Thoracic aorta (tissue), 2 donors: Measurements from ENCODE around the gene ERMARD. TPM values are rescaled to one million over a fixed set of nuclear protein-coding genes. Genes with fewer than 3 reads are reported as not detected.

ENCODE experiments used
- ATAC-seq: fragments of 150-250 bp; one replicate; pipeline ENCODE4 v1.8.0; 2017; ENCODE audit warnings: low read depth; ENCODE audit not compliant: insufficient number of reproducible peaks, low FRiP score
- DNase-seq: peaks from one replicate; pipeline ENCODE4 v3.0.0-alpha.2; 2020; ENCODE audit warnings: low spot score
- H3K27ac ChIP-seq, 2 donors: fragments of 200-600 bp; sonication (generic); 1 replicate in 1 of 2; 2 replicates in 1 of 2; pipeline ENCODE4 v1.5.1; 2016; ENCODE audit warnings: mild to moderate bottlenecking in 2 of 2, moderate library complexity in 2 of 2
- H3K27me3 ChIP-seq: fragments of 200-600 bp; sonication (generic); replicated peaks from 2 replicates; pipeline ENCODE4 v1.6.0; 2016; ENCODE audit warnings: mild to moderate bottlenecking; ENCODE audit not compliant: insufficient read depth
- H3K36me3 ChIP-seq: fragments of 200-600 bp; sonication (generic); one replicate; pipeline ENCODE4 v1.5.1; 2016
- H3K4me1 ChIP-seq, 2 donors: fragments of 200-600 bp; sonication (generic); 1 replicate in 1 of 2; 2 replicates in 1 of 2; pipeline versions ENCODE4 v1.5.1 to v1.6.0; 2016; ENCODE audit warnings: low read depth in 2 of 2, mild to moderate bottlenecking in 1 of 2; ENCODE audit not compliant: control insufficient read depth in 1 of 2
- H3K4me3 ChIP-seq: fragments of 200-600 bp; sonication (generic); 2 replicates; pipeline ENCODE4 v1.5.1; 2016; ENCODE audit warnings: mild to moderate bottlenecking
- H3K9me3 ChIP-seq: fragments of 200-600 bp; sonication (generic); 2 replicates; pipeline ENCODE4 v1.5.1; 2016
- total RNA-seq, 2 donors: library from RNA; depleted of rRNA; stranded (reverse); fragments of >200 nt; gene quantifications; one replicate each; pipeline versions ENCODE4 v1.1.0 to v1.2.3, GENCODE V29; 2016
- TF ChIP-seq, protein P1 (sequence below): fragments of 200-600 bp; sonication (generic); IDR thresholded peaks from one replicate; pipeline ENCODE4 v1.5.1; 2019; ENCODE audit warnings: antibody characterized with exemption

The ERMARD gene
- total RNA-seq, 2 donors from 2014 or later, result 13.7 to 27.1 TPM

GRCh38 chr6:169799474-169799926, 48.1 kb downstream of the ERMARD start:
- Histone ChIP-seq H3K4me1 (no peaks in the 10 kb centered on the region), H3K27ac (no peak overlapping the region), H3K36me3 (no peaks in the 10 kb centered on the region), H3K9me3 (no peaks in the 10 kb centered on the region), H3K4me3 (no peak overlapping the region), H3K27me3 (no peaks in the 10 kb centered on the region)
- DNase-seq, result no peak
- ATAC-seq, result no peak
- TF ChIP-seq, protein P1, sequence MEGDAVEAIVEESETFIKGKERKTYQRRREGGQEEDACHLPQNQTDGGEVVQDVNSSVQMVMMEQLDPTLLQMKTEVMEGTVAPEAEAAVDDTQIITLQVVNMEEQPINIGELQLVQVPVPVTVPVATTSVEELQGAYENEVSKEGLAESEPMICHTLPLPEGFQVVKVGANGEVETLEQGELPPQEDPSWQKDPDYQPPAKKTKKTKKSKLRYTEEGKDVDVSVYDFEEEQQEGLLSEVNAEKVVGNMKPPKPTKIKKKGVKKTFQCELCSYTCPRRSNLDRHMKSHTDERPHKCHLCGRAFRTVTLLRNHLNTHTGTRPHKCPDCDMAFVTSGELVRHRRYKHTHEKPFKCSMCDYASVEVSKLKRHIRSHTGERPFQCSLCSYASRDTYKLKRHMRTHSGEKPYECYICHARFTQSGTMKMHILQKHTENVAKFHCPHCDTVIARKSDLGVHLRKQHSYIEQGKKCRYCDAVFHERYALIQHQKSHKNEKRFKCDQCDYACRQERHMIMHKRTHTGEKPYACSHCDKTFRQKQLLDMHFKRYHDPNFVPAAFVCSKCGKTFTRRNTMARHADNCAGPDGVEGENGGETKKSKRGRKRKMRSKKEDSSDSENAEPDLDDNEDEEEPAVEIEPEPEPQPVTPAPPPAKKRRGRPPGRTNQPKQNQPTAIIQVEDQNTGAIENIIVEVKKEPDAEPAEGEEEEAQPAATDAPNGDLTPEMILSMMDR, result no peak

- Histone ChIP-seq H3K4me3 (no peak overlapping the region), H3K27me3 (no peaks in the 10 kb centered on the region), H3K9me3 (no peaks in the 10 kb centered on the region), H3K27ac (no peak overlapping the region), H3K36me3 (no peaks in the 10 kb centered on the region), H3K4me1 (no peaks in the 10 kb centered on the region)
- DNase-seq (no peak), ATAC-seq (no peak)
- TF ChIP-seq, protein P1, result no peak
Observed at GRCh38 chr6:169800116-169800667, 48.8 kb downstream of the ERMARD start.

DNA sequence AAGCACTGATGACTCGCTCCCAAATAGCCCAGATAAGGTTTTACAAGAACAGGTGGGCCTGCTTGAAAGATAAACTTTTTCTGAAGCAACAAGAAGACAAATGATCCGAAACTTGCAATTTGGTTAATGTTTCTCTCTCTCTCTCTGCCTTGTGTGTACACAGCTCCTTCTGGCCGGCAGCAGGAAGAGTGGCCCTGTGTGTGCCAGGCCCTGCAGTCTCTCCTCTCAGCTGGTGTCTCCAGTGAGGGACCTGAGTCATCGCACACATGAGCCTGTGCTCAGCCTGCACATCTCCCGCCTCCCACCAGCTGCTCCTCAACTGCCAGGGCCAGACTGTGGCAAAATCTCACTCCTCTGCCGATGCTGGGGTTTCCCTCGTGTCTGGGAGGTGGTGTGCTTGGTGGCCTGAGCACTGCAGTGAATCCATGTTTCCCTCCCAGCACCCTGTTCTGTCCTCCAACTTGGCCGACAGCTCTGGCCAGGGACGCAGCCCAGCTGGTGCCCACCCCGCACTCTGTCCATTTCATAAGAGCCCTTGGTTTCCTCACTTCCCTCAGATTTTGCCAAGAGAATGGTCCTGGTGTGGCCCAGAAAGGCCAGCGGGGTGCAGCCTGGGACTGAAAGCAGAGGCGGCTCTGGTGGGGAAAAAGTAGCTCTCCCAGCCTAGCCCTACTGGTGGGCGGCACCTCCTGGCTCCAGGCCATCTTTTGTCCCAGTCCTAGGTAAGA, 49.4 kb downstream of the ERMARD start:
- no peak for ATAC-seq

DNA sequence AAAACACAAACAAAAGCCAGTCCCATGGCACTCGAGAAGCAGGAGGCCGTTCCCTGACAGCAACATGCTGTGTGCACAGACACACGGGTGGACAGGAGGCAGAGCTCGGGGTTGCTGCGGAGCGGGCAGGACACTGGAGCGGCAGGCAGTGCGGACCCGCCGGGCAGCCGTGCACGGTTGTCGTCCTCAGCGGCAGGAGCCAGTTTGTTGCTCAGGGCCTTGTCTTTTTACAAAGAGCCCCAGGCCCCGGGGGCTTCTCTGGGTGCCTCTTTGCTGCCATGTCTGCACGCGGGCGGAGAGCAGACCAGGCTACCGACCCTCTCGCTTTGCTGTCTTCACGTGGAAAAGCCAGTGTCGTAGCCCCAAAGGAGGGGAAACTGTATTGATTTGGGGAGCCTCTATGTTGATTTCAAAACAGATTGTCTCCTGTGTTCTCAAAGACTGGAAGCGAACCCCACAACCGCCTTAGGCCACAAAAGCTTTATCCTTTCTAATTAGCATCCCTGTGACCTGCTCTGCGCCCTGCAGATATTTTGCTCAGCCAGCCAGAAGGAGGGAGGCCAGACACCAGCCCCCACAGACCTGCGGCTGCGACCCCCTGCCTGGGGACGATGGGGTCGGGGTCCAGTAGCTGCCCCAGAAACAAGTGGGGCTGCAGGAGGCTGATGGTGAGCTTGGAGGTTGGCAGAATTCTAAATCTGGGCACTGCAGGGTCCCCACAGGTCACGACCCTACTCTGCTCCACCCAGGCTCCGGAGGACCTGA, 50.2 kb downstream of the ERMARD start:
- Histone ChIP-seq H3K36me3 (no peaks in the 10 kb centered on the region), H3K4me1 (no peaks in the 10 kb centered on the region), H3K9me3 (no peaks in the 10 kb centered on the region), H3K4me3 (no peak overlapping the region), H3K27me3 (no peaks in the 10 kb centered on the region), H3K27ac (no peak overlapping the region)
- TF ChIP-seq, protein P1, result no peak
- ATAC-seq, result no peak
- DNase-seq, result no peak

More for the DNA sequence above, 49.4 kb downstream of the ERMARD start:
- TF ChIP-seq, protein P1, result no peak
- Histone ChIP-seq H3K9me3 (no peaks in the 10 kb centered on the region), H3K36me3 (no peaks in the 10 kb centered on the region), H3K27me3 (no peaks in the 10 kb centered on the region), H3K27ac (no peak overlapping the region), H3K4me3 (no peak overlapping the region), H3K4me1 (no peaks in the 10 kb centered on the region)
- no peak for DNase-seq

- H3K9me3 ChIP-seq, result no peaks in the 10 kb centered on the region
- no peaks in the 10 kb centered on the region for H3K27me3 ChIP-seq
- H3K36me3 ChIP-seq, result no peaks in the 10 kb centered on the region
- no peak for DNase-seq
- H3K27ac ChIP-seq, result no peak overlapping the region
- TF ChIP-seq, protein P1, result no peak
- H3K4me1 ChIP-seq, result no peaks in the 10 kb centered on the region
- no peak overlapping the region for H3K4me3 ChIP-seq
- no peak for ATAC-seq
Observed at GRCh38 chr6:169802790-169803189, 51.4 kb downstream of the ERMARD start.
